ENCODE data around the gene PLPPR2. TPM values are rescaled to one million over a fixed set of nuclear protein-coding genes. Genes with fewer than 3 reads are reported as not detected.

The PLPPR2 gene
- total RNA-seq, 1 donor from 2014 or later: 51.9 TPM

GRCh38 chr19:11379857-11380350, 24.7 kb downstream of the PLPPR2 start:
- no peak for TF ChIP-seq CTCF (IDR thresholded peaks at IDR 0.05)
- Mint-ChIP-seq H3K36me3 (ENCODE audit: unreplicated experiment) (no peaks in the 10 kb centered on the region), H3K27ac (ENCODE audit: unreplicated experiment) (peak overlapping the region; percentile 9), H3K9me3 (ENCODE audit: unreplicated experiment) (no peaks in the 10 kb centered on the region), H3K4me3 (ENCODE audit: unreplicated experiment) (peak overlapping the region; percentile 92), H3K4me1 (ENCODE audit: unreplicated experiment) (peaks cover 42% of the 10 kb centered on the region), H3K27me3 (ENCODE audit: unreplicated experiment) (peaks cover 8% of the 10 kb centered on the region)
- no peak for DNase-seq (ENCODE audit: extremely low spot score, unreplicated experiment)

- Mint-ChIP-seq H3K9me3 (ENCODE audit: unreplicated experiment) (no peaks in the 10 kb centered on the region), H3K27ac (ENCODE audit: unreplicated experiment) (peak overlapping the region; percentile 93), H3K27me3 (ENCODE audit: unreplicated experiment) (peaks cover 8% of the 10 kb centered on the region), H3K4me1 (ENCODE audit: unreplicated experiment) (peaks cover 42% of the 10 kb centered on the region), H3K36me3 (ENCODE audit: unreplicated experiment) (no peaks in the 10 kb centered on the region), H3K4me3 (ENCODE audit: unreplicated experiment) (peak overlapping the region; percentile 92)
- DNase-seq (ENCODE audit: extremely low spot score, unreplicated experiment): peak; percentile 96
- TF ChIP-seq CTCF (IDR thresholded peaks at IDR 0.05): peak; percentile 71
These were observed 25.7 kb downstream of the PLPPR2 start for GRCh38 chr19:11380653-11381537.

GRCh38 chr19:11382898-11383705, 27.9 kb downstream of the PLPPR2 start:
- peak; percentile 84 for DNase-seq (ENCODE audit: extremely low spot score, unreplicated experiment)
- no peaks in the 10 kb centered on the region for H3K9me3 Mint-ChIP-seq (ENCODE audit: unreplicated experiment)
- TF ChIP-seq CTCF (IDR thresholded peaks at IDR 0.05): peak; percentile 69
- peaks cover 8% of the 10 kb centered on the region for H3K27me3 Mint-ChIP-seq (ENCODE audit: unreplicated experiment)
- H3K36me3 Mint-ChIP-seq (ENCODE audit: unreplicated experiment): no peaks in the 10 kb centered on the region
- H3K4me3 Mint-ChIP-seq (ENCODE audit: unreplicated experiment): peak overlapping the region; percentile 47
- H3K4me1 Mint-ChIP-seq (ENCODE audit: unreplicated experiment): peaks cover 30% of the 10 kb centered on the region
- H3K27ac Mint-ChIP-seq (ENCODE audit: unreplicated experiment): no peak overlapping the region

GRCh38 chr19:11383706-11384048, 28.4 kb downstream of the PLPPR2 start:
- DNase-seq (ENCODE audit: extremely low spot score, unreplicated experiment): no peak
- no peak for TF ChIP-seq CTCF (IDR thresholded peaks at IDR 0.05)
- H3K27me3 Mint-ChIP-seq (ENCODE audit: unreplicated experiment): peaks cover 8% of the 10 kb centered on the region
- H3K27ac Mint-ChIP-seq (ENCODE audit: unreplicated experiment): no peak overlapping the region
- no peaks in the 10 kb centered on the region for H3K36me3 Mint-ChIP-seq (ENCODE audit: unreplicated experiment)
- no peaks in the 10 kb centered on the region for H3K9me3 Mint-ChIP-seq (ENCODE audit: unreplicated experiment)
- no peak overlapping the region for H3K4me3 Mint-ChIP-seq (ENCODE audit: unreplicated experiment)
- H3K4me1 Mint-ChIP-seq (ENCODE audit: unreplicated experiment): peaks cover 25% of the 10 kb centered on the region

DNA sequence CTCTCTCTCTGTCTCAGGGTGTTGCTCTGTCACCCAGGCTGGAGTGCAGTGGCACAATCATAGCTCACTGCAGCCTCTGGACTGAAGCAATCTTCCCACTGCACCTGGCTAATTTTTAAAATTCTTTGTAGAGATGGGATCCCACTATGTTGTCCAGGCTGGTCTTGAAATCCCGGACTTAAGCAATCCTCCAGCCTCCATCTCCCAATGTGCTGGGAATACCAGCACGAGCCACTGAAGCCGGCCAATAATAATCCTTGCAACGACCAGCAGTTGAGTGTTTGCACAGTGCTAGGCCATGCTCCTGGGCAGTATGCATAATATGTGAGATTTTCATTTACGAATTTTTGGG, 29.5 kb downstream of the PLPPR2 start:
- TF ChIP-seq CTCF (IDR thresholded peaks at IDR 0.05): no peak
- no peak overlapping the region for H3K27ac Mint-ChIP-seq (ENCODE audit: unreplicated experiment)
- no peaks in the 10 kb centered on the region for H3K9me3 Mint-ChIP-seq (ENCODE audit: unreplicated experiment)

More for the DNA sequence above, 29.5 kb downstream of the PLPPR2 start:
- H3K4me3 Mint-ChIP-seq (ENCODE audit: unreplicated experiment): no peak overlapping the region
- DNase-seq (ENCODE audit: extremely low spot score, unreplicated experiment): no peak
- H3K4me1 Mint-ChIP-seq (ENCODE audit: unreplicated experiment): peaks cover 23% of the 10 kb centered on the region
- peaks cover 8% of the 10 kb centered on the region for H3K27me3 Mint-ChIP-seq (ENCODE audit: unreplicated experiment)
- no peaks in the 10 kb centered on the region for H3K36me3 Mint-ChIP-seq (ENCODE audit: unreplicated experiment)

All from osteocyte (in vitro differentiated cells).